Breast epithelium (tissue), 4 donors: ENCODE measurements around the gene NOD1. TPM values are rescaled to one million over a fixed set of nuclear protein-coding genes. Genes with fewer than 3 reads are reported as not detected.

Source experiments
- DNase-seq, 2 donors: peaks; one replicate each; pipeline ENCODE4 v3.0.0-alpha.2; 2019; ENCODE audit warnings: low spot score in 2 of 2
- H3K27ac ChIP-seq, 2 donors: fragments of 200-600 bp; sonication (generic) in 1 of 2; one replicate each; pipeline ENCODE4 v1.5.1; 2016 to 2019; ENCODE audit warnings: mild to moderate bottlenecking in 1 of 2
- H3K27me3 ChIP-seq, 2 donors: fragments of 200-600 bp; sonication (generic) in 1 of 2; one replicate each; pipeline versions ENCODE4 v1.5.1 to v1.6.0; 2017 to 2019; ENCODE audit warnings: control low read depth in 1 of 2, mild to moderate bottlenecking in 1 of 2
- H3K36me3 ChIP-seq: fragments of 200-600 bp; one replicate; pipeline ENCODE4 v1.5.1; 2019
- H3K4me1 ChIP-seq, 2 donors: fragments of 200-600 bp; sonication (generic); one replicate each; pipeline ENCODE4 v1.5.1; 2016 to 2019; ENCODE audit warnings: control low read depth in 1 of 2
- H3K4me3 ChIP-seq, 3 donors: fragments of 200-600 bp; sonication (generic); 1 replicate in 2 of 3; 2 replicates in 1 of 3; pipeline ENCODE4 v1.5.1; 2016 to 2019; ENCODE audit warnings: mild to moderate bottlenecking in 3 of 3, moderate library complexity in 2 of 3
- H3K9me3 ChIP-seq, 2 donors: fragments of 200-600 bp; sonication (generic) in 1 of 2; one replicate each; pipeline ENCODE4 v1.5.1; 2016 to 2019; ENCODE audit warnings: control low read depth in 1 of 2
- POLR2A ChIP-seq: fragments of 450-650 bp; IDR thresholded peaks from one replicate; pipeline ENCODE4 v1.6.1; 2016; ENCODE audit warnings: antibody characterized with exemption, mild to moderate bottlenecking, moderate library complexity
- POLR2AphosphoS5 ChIP-seq, 3 donors: sonication (generic); formaldehyde crosslinking; IDR thresholded peaks; one replicate each; pipeline ENCODE4 v1.6.1; 2017; ENCODE audit warnings: antibody characterized with exemption in 3 of 3
- intact Hi-C: fragments of 100-400 bp; cut with DNase I; formaldehyde crosslinking; loops from one replicate; pipeline ENCODE4 v1.15.1; 2023; ENCODE audit warnings: low total_unique reads
- total RNA-seq, 3 donors: library from RNA; depleted of rRNA; stranded (reverse); fragments of >200 nt; gene quantifications; one replicate each; pipeline ENCODE4 v1.1.0, GENCODE V29; 2016
- TF ChIP-seq, protein P1 (sequence below), 3 donors: fragments of 450-650 bp; IDR thresholded peaks; one replicate each; pipeline ENCODE4 v1.5.1; 2016 to 2017; ENCODE audit warnings: antibody characterized with exemption in 3 of 3, mild to moderate bottlenecking in 3 of 3, moderate library complexity in 3 of 3

The NOD1 gene
- total RNA-seq, 3 donors from 2014 or later, result 11.2 to 34.4 (median 21.4) TPM

DNA sequence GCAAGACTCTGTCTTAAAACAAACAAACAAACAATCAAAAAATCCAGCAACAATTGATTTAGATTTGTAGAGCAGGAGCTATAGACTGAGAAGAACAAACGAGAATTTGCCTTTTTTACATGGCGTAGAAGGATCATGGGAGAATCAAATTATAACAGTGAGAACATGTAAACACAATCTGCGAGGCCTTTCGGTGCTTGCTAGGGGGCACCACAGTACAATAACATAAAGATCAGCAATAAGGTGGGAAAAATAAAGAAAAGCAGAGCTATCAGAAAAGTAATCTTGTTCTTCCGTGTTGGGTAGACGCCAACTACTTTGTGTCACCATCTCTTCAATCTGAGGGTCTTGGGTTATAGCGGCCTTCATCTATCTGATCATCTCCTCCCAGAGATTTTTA is 82.2 kb downstream of the NOD1 start:
- DNase-seq, result no peak
- no peaks in the 10 kb centered on the region for H3K4me1 ChIP-seq
- TF ChIP-seq, protein P1, sequence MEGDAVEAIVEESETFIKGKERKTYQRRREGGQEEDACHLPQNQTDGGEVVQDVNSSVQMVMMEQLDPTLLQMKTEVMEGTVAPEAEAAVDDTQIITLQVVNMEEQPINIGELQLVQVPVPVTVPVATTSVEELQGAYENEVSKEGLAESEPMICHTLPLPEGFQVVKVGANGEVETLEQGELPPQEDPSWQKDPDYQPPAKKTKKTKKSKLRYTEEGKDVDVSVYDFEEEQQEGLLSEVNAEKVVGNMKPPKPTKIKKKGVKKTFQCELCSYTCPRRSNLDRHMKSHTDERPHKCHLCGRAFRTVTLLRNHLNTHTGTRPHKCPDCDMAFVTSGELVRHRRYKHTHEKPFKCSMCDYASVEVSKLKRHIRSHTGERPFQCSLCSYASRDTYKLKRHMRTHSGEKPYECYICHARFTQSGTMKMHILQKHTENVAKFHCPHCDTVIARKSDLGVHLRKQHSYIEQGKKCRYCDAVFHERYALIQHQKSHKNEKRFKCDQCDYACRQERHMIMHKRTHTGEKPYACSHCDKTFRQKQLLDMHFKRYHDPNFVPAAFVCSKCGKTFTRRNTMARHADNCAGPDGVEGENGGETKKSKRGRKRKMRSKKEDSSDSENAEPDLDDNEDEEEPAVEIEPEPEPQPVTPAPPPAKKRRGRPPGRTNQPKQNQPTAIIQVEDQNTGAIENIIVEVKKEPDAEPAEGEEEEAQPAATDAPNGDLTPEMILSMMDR (IDR thresholded peaks at IDR 0.05), result no peak
- TF ChIP-seq POLR2A (no peak), POLR2AphosphoS5 (IDR thresholded peaks at IDR 0.05) (no peak)
- H3K27me3 ChIP-seq, result no peaks in the 10 kb centered on the region
- intact Hi-C loops, result no loop called here
- H3K4me3 ChIP-seq, result no peak overlapping the region
- H3K9me3 ChIP-seq, result no peaks in the 10 kb centered on the region
- no peak overlapping the region for H3K27ac ChIP-seq
- no peaks in the 10 kb centered on the region for H3K36me3 ChIP-seq

DNA sequence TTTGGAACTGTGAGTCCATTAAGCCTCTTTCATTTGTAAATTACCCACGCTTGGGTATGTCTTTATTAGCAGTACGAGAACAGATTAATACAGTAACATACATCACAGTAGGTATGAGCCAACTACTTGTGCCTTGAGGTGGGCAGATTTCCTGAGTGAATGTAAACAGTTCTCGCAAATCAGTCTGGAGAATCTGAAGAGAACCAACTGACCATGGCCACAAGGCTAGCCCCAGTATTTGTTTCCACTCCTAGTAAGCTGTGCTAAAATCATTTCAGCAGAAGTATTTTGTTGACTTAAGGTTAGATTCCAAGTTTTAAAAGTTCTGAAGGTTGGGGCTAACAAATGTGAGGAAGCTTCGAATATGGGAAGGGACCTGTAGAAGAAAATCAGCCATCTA is 82.9 kb downstream of the NOD1 start:
- TF ChIP-seq, protein P1 (IDR thresholded peaks at IDR 0.05), result no peak
- TF ChIP-seq POLR2A, result no peak
- no peak for TF ChIP-seq POLR2AphosphoS5 (IDR thresholded peaks at IDR 0.05)
- intact Hi-C loops, result no loop called here
- Histone ChIP-seq H3K4me3 (no peak overlapping the region), H3K36me3 (no peaks in the 10 kb centered on the region), H3K27ac (peak overlapping the region; percentile 10 to 19), H3K27me3 (no peaks in the 10 kb centered on the region), H3K4me1 (no peaks in the 10 kb centered on the region), H3K9me3 (no peaks in the 10 kb centered on the region)
- no peak for DNase-seq

DNA sequence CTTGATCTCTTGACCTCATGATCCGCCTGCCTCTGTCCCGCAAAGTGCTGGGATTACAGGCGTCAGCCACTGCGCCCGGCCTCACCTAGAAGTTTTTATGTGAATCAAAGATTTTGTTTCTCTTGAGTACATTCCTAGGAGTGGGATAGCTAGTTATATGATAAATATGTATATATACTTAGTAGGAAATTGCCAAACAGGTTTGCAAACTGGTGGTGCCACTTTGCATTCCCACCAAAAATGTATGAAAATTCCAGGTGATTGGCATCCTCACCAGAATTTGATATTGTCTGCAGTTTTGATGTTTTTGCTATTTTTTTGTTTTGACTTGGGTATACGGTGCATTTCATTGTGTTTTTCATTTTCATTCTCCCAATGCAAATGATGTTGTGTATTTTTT is 86.8 kb downstream of the NOD1 start:
- intact Hi-C loops, result no loop called here
- Histone ChIP-seq H3K36me3 (no peaks in the 10 kb centered on the region), H3K9me3 (no peaks in the 10 kb centered on the region), H3K4me3 (no peak overlapping the region), H3K27me3 (no peaks in the 10 kb centered on the region), H3K27ac (no peak overlapping the region), H3K4me1 (no peaks in the 10 kb centered on the region)
- TF ChIP-seq POLR2A, result no peak
- TF ChIP-seq, protein P1 (IDR thresholded peaks at IDR 0.05), result no peak
- TF ChIP-seq POLR2AphosphoS5 (IDR thresholded peaks at IDR 0.05), result no peak
- DNase-seq, result no peak

DNA sequence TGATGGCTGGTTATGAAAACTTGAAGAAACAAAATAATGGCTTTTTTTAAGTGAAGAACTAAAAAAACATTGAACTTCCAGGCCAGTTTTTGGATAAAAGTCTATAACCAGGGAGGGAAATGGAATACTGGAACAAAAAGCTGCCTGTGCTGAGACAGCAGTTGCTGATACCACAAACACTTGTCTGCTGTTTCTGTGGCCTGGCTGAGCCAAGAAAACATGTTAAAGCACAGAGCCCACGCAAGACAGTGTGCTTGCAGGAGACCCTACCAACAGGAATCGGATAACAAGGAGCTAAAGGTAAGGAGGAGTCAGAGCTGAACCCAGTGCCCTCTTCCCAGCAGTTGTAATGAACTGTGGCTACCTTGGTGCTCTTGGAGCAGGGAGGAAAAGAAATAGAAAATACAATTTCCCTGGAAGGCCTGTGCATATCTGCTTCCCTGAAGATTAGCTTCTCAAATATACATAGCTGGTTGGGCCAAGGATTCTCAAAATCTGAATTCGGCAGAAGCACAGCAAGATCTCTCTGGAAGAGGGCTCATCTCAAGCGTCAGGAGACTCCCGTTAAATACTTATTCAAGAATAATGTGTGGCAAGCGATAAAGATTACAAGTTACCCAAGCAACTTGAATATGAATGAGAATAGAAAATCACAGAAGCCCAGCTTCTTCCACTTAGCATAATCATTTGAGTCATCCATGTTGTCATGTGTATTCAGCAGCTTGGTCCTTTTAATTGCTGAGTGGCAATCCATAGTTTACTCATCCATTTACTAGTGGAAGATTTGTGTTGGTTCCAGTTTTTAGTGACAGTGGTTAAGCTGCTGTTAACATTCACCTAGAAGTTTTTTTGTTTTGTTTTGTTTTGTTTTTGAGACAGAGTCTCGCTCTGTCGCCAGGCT is 87.6 kb downstream of the NOD1 start:
- no peak for DNase-seq
- Histone ChIP-seq H3K4me3 (no peak overlapping the region), H3K27ac (no peak overlapping the region), H3K36me3 (no peaks in the 10 kb centered on the region), H3K4me1 (no peaks in the 10 kb centered on the region), H3K9me3 (no peaks in the 10 kb centered on the region), H3K27me3 (no peaks in the 10 kb centered on the region)
- TF ChIP-seq, protein P1 (IDR thresholded peaks at IDR 0.05), result no peak
- no peak for TF ChIP-seq POLR2AphosphoS5 (IDR thresholded peaks at IDR 0.05)
- intact Hi-C loops, result no loop called here

DNA sequence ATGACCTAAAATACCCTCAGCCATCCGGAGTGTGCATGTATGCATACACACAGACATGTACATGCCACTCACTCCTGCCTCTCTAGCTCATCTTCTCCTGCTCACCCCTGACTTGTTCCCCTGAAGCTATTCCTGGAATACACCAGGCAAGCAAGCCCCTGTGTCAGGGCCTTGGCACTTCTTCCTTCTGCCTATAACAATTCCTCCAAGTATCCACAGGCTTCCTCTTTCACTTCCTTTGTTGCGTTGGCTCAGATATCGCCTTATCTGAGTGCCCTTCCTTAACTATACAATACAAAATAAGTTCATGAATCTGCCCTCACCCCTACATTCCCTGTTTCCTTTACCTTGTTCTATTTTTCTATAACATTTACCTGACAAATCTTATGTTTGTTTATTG is 88.8 kb downstream of the NOD1 start:
- intact Hi-C loops, result no loop called here
- Histone ChIP-seq H3K4me1 (no peaks in the 10 kb centered on the region), H3K4me3 (no peak overlapping the region), H3K9me3 (no peaks in the 10 kb centered on the region), H3K36me3 (no peaks in the 10 kb centered on the region), H3K27me3 (no peaks in the 10 kb centered on the region), H3K27ac (no peak overlapping the region)
- no peak for DNase-seq
- no peak for TF ChIP-seq POLR2AphosphoS5 (IDR thresholded peaks at IDR 0.05)
- TF ChIP-seq, protein P1 (IDR thresholded peaks at IDR 0.05), result no peak
- no peak for TF ChIP-seq POLR2A
